ENCODE measurements around the gene GDPGP1. TPM values are rescaled to one million over a fixed set of nuclear protein-coding genes. Genes with fewer than 3 reads are reported as not detected.

Gene GDPGP1
- total and polyA plus RNA-seq, 9 of the 15 experiments (the other 6 are each of a cell fraction or from before 2014, with no cell fraction given), result 0.78 to 6.1 (median 2.8) TPM

GRCh38 chr15:90232941-90233386 lies 1.0 kb upstream of the GDPGP1 start (continued):
- TF ChIP-seq VEZF1 (CRISPR knock-in tag; IDR thresholded peaks at IDR 0.05) (no peak), ZNF778 (CRISPR knock-in tag; IDR thresholded peaks at IDR 0.05) (no peak), ZNF197 (CRISPR knock-in tag; IDR thresholded peaks at IDR 0.05; ENCODE audit: low read depth) (no peak), ATF4 (CRISPR knock-in tag; IDR thresholded peaks at IDR 0.05) (peak; percentile 20; the same call in 1 of the 2 replicates), SMAD4 (CRISPR knock-in tag; conservative IDR thresholded peaks at IDR 0.05) (no peak), RREB1 (CRISPR knock-in tag; IDR thresholded peaks at IDR 0.05) (no peak), FOXJ2 (tag; IDR thresholded peaks at IDR 0.05) (no peak), ZNF184 (CRISPR knock-in tag; IDR thresholded peaks at IDR 0.05) (no peak), U2AF1 (optimal IDR thresholded peaks at IDR 0.05; ENCODE audit: low read depth, low read length) (no peak), SMARCA5 (IDR thresholded peaks at IDR 0.05) (no peak), ZNF277 (CRISPR knock-in tag; IDR thresholded peaks at IDR 0.05; ENCODE audit: borderline replicate concordance) (no peak), ZNF444 (CRISPR knock-in tag; IDR thresholded peaks at IDR 0.05) (no peak), ZBTB2 (IDR thresholded peaks at IDR 0.05) (no peak), EZH2 (IDR thresholded peaks at IDR 0.05; ENCODE audit: borderline replicate concordance, low read depth, low read length) (no peak), SNAPC5 (CRISPR knock-in tag; IDR thresholded peaks at IDR 0.05) (no peak)

Measured in K562 (cell line).